K562 (cell line): ENCODE measurements around the gene GNG14. TPM values are rescaled to one million over a fixed set of nuclear protein-coding genes. Genes with fewer than 3 reads are reported as not detected.

ENCODE experiments used
- E2F1 ChIP-seq: sonication (generic); formaldehyde crosslinking; IDR thresholded peaks from 2 replicates; pipeline ENCODE4 v1.8.1; 2023; ENCODE audit warnings: mild to moderate bottlenecking, missing genetic modification reagents, moderate library complexity
- E2F8 ChIP-seq: fragments of 450-650 bp; IDR thresholded peaks from 2 replicates; pipeline ENCODE4 v1.7.1; 2018; ENCODE audit warnings: mild to moderate bottlenecking, low read depth; ENCODE audit not compliant: partially characterized antibody
- HBP1 ChIP-seq: fragments of 450-650 bp; formaldehyde crosslinking; IDR thresholded peaks from 2 replicates; pipeline ENCODE4 v1.4.0; 2022; ENCODE audit warnings: missing genetic modification characterization
- HINFP ChIP-seq: fragments of 450-650 bp; conservative IDR thresholded peaks from 2 replicates; pipeline ENCODE4 v1.6.1; 2016; ENCODE audit warnings: missing genetic modification characterization, low read depth, mild to moderate bottlenecking, control low read depth, missing compliant biosample characterization
- MAZ ChIP-seq, 2 experiments: fragments of 450-650 bp in 1 of 2; sonication (generic) in 1 of 2; formaldehyde crosslinking; IDR thresholded peaks in 1 of 2; conservative IDR thresholded peaks in 1 of 2; 2 replicates each; pipeline versions ENCODE4 v1.4.0 to v1.5.0; 2020; ENCODE audit warnings: mild to moderate bottlenecking in 1 of 2, missing genetic modification reagents in 1 of 2
- MED1 ChIP-seq: sonication (generic); formaldehyde crosslinking; IDR thresholded peaks from 2 replicates; pipeline ENCODE4 v1.8.1; 2023; ENCODE audit warnings: missing genetic modification reagents, borderline replicate concordance
- MYC ChIP-seq, 2 experiments: fragments of 250-450 bp in 1 of 2; sonication (Bioruptor Pico) in 1 of 2; IDR thresholded peaks; 2 replicates each; pipeline versions ENCODE4 v1.5.1 to v1.6.1; 2012 to 2021; ENCODE audit warnings: low read depth in 2 of 2, borderline replicate concordance in 1 of 2, improper control_type of control experiment in 1 of 2, low read length in 1 of 2, mild to moderate bottlenecking in 1 of 2, moderate library complexity in 1 of 2
- PML ChIP-seq: IDR thresholded peaks from 2 replicates; pipeline ENCODE4 v1.6.1; 2012; ENCODE audit warnings: low read length, inconsistent platforms
- POLR2A ChIP-seq: fragments of 450-650 bp; conservative IDR thresholded peaks from 2 replicates; pipeline ENCODE4 v1.6.1; 2016
- PRMT5 ChIP-seq: sonication (generic); formaldehyde crosslinking; IDR thresholded peaks from 2 replicates; pipeline ENCODE4 v1.5.0; 2020; ENCODE audit warnings: missing genetic modification reagents
- PTTG1 ChIP-seq: fragments of 450-650 bp; IDR thresholded peaks from 2 replicates; pipeline ENCODE4 v1.6.1; 2016; ENCODE audit warnings: low read depth, mild to moderate bottlenecking, missing genetic modification characterization, missing compliant biosample characterization
- RBM39 ChIP-seq: fragments of 200-400 bp; formaldehyde crosslinking; optimal IDR thresholded peaks from 2 replicates; pipeline ENCODE3; 2018; ENCODE audit warnings: low read depth, low read length
- RCOR1 ChIP-seq, 2 experiments: IDR thresholded peaks; 2 replicates each; pipeline ENCODE4 v1.6.1; 2012; ENCODE audit warnings: low read depth in 2 of 2, low read length in 2 of 2, borderline replicate concordance in 1 of 2, improper control_type of control experiment in 1 of 2
- SRSF1 ChIP-seq: fragments of 200-400 bp; formaldehyde crosslinking; IDR thresholded peaks from 2 replicates; pipeline ENCODE4 v1.6.1; 2017; ENCODE audit warnings: mild to moderate bottlenecking, low read depth, low read length, moderate library complexity
- STAG1 ChIP-seq: sonication (generic); formaldehyde crosslinking; IDR thresholded peaks from 2 replicates; pipeline ENCODE4 v1.5.0; 2020; ENCODE audit warnings: missing genetic modification reagents, borderline replicate concordance
- ZNF696 ChIP-seq: fragments of 250-450 bp; sonication (Bioruptor Pico); conservative IDR thresholded peaks from 2 replicates; pipeline ENCODE4 v1.4.0; 2020; ENCODE audit warnings: mild to moderate bottlenecking, moderate library complexity
- ZZZ3 ChIP-seq: fragments of 450-650 bp; IDR thresholded peaks from 2 replicates; pipeline ENCODE4 v1.6.1; 2016; ENCODE audit warnings: antibody characterized with exemption, mild to moderate bottlenecking, moderate library complexity
- polyA plus RNA-seq, 8 experiments: library from polyadenylated mRNA; depleted of rRNA in 4 of 8; stranded (reverse) in 5 of 8; unstranded in 3 of 8; fragments of >200 nt; fragmentation: Nextera tagmentation in 2 of 8; fragmentation: Illumina TruSeq in 1 of 8; extraction: Ambion mirVana in 2 of 8; extraction: Trizol in 1 of 8; gene quantifications; 2 replicates each; pipeline versions ENCODE4 v1.2.1 to v1.2.3, GENCODE V29; 2011 to 2014; ENCODE audit warnings: inconsistent platforms in 1 of 8, missing spikeins in 1 of 8
- total RNA-seq, 7 experiments: library from RNA; depleted of rRNA in 6 of 7; stranded (reverse); fragments of >200 nt in 6 of 7; fragmentation: Illumina TruSeq in 2 of 7; extraction: Trizol in 2 of 7; gene quantifications; 2 replicates each; pipeline versions ENCODE4 v1.2.1 to v1.2.3, GENCODE V29; 2011 to 2021; ENCODE audit warnings: low replicate concordance in 1 of 7
- TF ChIP-seq, protein P1 (sequence below), 2 experiments: fragments of 450-650 bp; IDR thresholded peaks; 2 replicates each; pipeline ENCODE4 v1.6.1; 2016

Gene GNG14
- total and polyA plus RNA-seq, 9 of the 15 experiments (the other 6 are each of a cell fraction or from before 2014, with no cell fraction given): not detected

DNA sequence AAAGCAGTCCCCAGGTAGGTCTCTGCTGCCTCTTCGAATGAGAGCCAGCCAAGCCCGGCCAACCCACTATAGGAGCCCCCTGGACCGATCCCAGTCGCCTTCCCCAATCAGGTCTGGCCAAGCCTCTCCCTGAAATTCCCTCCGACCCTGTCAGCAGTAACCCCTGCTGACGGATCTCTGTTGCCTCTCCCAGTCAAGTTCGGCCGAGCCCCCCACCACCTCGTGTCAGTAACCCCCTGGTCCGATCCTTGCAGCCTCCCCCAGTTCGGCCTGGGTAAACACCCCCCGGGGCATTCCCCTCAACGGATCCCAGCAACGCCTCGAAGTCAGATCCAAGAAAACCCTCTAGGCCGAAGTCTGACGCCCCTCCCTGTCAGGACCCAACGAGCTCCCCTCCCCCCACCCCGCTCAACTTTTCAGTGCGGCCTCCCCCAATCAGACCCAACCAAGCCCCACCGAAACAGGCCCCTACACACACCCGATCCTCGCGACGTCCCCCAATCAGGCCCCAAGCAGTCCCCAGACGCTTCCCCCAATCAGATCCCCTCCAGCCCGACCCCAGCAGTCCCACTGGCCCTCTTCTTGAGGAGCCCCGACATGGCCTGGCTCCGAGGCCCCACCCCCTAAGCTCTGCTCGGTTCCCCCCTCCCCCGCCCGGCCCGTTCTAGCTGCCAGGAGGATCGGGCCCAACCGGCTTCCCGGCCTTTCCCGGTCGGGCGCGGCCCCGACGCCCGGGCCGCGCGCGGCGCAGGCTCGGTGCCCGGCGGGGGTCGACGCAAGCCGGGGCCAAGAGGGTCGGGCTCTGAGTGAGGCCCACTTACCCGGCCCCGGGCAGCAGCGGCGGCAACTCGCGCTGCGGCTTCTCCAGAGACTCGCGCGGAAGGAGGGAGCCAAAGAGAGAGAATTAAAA is 34.1 kb downstream of the GNG14 start (continued):
- TF ChIP-seq HBP1 (CRISPR knock-in tag) (no peak), MYC (IDR thresholded peaks at IDR 0.05; ENCODE audit: low read depth, low read length) (no peak), MYC (CRISPR knock-in tag; IDR thresholded peaks at IDR 0.05; ENCODE audit: borderline replicate concordance, low read depth) (no peak), PRMT5 (CRISPR knock-in tag) (no peak), E2F8 (no peak), RCOR1 (IDR thresholded peaks at IDR 0.05; ENCODE audit: borderline replicate concordance in 1 of 2, low read depth in 2 of 2, low read length in 2 of 2) (no peak), MED1 (CRISPR knock-in tag) (no peak), HINFP (tag) (no peak), E2F1 (CRISPR knock-in tag) (no peak), SRSF1 (no peak), PML (no peak), POLR2A (no peak; the same call in 1 of the 2 replicates), RBM39 (no peak), ZNF696 (CRISPR knock-in tag) (no peak), STAG1 (CRISPR knock-in tag) (no peak), ZZZ3 (no peak), MAZ (CRISPR knock-in tag; conservative IDR thresholded peaks at IDR 0.05 in 1 of 2, IDR thresholded peaks at IDR 0.05 in 1 of 2) (0 out of 4 replicates have a peak, but pooled peaks of 1 of the 2 experiments have one; percentile 2), PTTG1 (no peak)
- TF ChIP-seq, protein P1, sequence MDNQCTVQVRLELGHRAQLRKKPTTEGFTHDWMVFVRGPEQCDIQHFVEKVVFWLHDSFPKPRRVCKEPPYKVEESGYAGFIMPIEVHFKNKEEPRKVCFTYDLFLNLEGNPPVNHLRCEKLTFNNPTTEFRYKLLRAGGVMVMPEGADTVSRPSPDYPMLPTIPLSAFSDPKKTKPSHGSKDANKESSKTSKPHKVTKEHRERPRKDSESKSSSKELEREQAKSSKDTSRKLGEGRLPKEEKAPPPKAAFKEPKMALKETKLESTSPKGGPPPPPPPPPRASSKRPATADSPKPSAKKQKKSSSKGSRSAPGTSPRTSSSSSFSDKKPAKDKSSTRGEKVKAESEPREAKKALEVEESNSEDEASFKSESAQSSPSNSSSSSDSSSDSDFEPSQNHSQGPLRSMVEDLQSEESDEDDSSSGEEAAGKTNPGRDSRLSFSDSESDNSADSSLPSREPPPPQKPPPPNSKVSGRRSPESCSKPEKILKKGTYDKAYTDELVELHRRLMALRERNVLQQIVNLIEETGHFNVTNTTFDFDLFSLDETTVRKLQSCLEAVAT (IDR thresholded peaks at IDR 0.05): peak in 1 of 2 experiments; percentile 47; a peak in 1 of 4 replicates
